Left lung (tissue), 10 donors: Measurements from ENCODE around the gene TXNDC11. TPM values are rescaled to one million over a fixed set of nuclear protein-coding genes. Genes with fewer than 3 reads are reported as not detected.

Experiments
- ATAC-seq: fragments of 200-7000 bp; cut with Tn5 transposase; one replicate; pipeline ENCODE4 v1.9.1; 2020; ENCODE audit warnings: moderate library complexity
- DNase-seq, 4 donors: peaks; one replicate each; pipeline ENCODE4 v3.0.0-alpha.2; 2013 to 2020
- H3K27ac ChIP-seq, 2 donors: fragments of 200-600 bp; sonication (generic) in 1 of 2; one replicate each; pipeline versions ENCODE4 v1.5.0 to v1.8.0; 2020 to 2021
- H3K27me3 ChIP-seq, 2 donors: fragments of 200-600 bp; sonication (generic) in 1 of 2; one replicate each; pipeline versions ENCODE4 v1.5.0 to v1.8.0; 2020 to 2021
- H3K36me3 ChIP-seq, 2 donors: fragments of 200-600 bp; sonication (generic) in 1 of 2; one replicate each; pipeline versions ENCODE4 v1.5.0 to v1.8.0; 2020 to 2021
- H3K4me1 ChIP-seq, 2 donors: fragments of 200-600 bp; one replicate each; pipeline ENCODE4 v1.8.0; 2021
- H3K4me3 ChIP-seq, 2 donors: fragments of 200-600 bp; sonication (generic) in 1 of 2; one replicate each; pipeline versions ENCODE4 v1.5.0 to v1.8.0; 2020 to 2021; ENCODE audit warnings: mild to moderate bottlenecking in 1 of 2
- H3K9me3 ChIP-seq, 2 donors: fragments of 200-600 bp; sonication (generic) in 1 of 2; one replicate each; pipeline versions ENCODE4 v1.5.0 to v1.8.0; 2020 to 2021
- intact Hi-C, 2 donors: fragments of 100-400 bp; cut with DNase I; formaldehyde crosslinking; loops; one replicate each; pipeline versions ENCODE4 v1.11.2 to v1.14.2; 2022
- polyA plus RNA-seq, 6 donors: library from polyadenylated mRNA; unstranded; fragments of 120-200 nt; gene quantifications; one replicate each; pipeline ENCODE4 v1.2.1, GENCODE V29; 2013; ENCODE audit not compliant: insufficient read length in 6 of 6
- total RNA-seq, 2 donors: library from RNA; stranded (reverse); fragmentation: NEBNext Ultra II Directional; extraction: Animal tissue kit (Norgen Biotek cat#: 25700); gene quantifications; one replicate each; pipeline ENCODE4 v1.2.1, GENCODE V29; 2021
- TF ChIP-seq, protein P1 (sequence below), 2 donors: fragments of 200-600 bp; sonication (generic) in 1 of 2; IDR thresholded peaks; one replicate each; pipeline versions ENCODE4 v1.5.0 to v1.8.0; 2021; ENCODE audit warnings: antibody characterized with exemption in 2 of 2
- donor health status: DM: no; HTN: yes; CAD: no.
- donor health status: DM: no; HTN: no; CAD: no.

The TXNDC11 gene
- total and polyA plus RNA-seq, 8 donors = 33.9 to 76.8 (median 38.2) TPM

- Histone ChIP-seq H3K4me3 (no peak overlapping the region), H3K4me1 (peaks cover 10 to 56% of the 10 kb centered on the region in 2 donors), H3K36me3 (no peaks in the 10 kb centered on the region), H3K9me3 (no peaks in the 10 kb centered on the region), H3K27ac (peak overlapping the region; percentile 53 to 58), H3K27me3 (no peaks in the 10 kb centered on the region)
- TF ChIP-seq, protein P1, sequence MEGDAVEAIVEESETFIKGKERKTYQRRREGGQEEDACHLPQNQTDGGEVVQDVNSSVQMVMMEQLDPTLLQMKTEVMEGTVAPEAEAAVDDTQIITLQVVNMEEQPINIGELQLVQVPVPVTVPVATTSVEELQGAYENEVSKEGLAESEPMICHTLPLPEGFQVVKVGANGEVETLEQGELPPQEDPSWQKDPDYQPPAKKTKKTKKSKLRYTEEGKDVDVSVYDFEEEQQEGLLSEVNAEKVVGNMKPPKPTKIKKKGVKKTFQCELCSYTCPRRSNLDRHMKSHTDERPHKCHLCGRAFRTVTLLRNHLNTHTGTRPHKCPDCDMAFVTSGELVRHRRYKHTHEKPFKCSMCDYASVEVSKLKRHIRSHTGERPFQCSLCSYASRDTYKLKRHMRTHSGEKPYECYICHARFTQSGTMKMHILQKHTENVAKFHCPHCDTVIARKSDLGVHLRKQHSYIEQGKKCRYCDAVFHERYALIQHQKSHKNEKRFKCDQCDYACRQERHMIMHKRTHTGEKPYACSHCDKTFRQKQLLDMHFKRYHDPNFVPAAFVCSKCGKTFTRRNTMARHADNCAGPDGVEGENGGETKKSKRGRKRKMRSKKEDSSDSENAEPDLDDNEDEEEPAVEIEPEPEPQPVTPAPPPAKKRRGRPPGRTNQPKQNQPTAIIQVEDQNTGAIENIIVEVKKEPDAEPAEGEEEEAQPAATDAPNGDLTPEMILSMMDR (IDR thresholded peaks at IDR 0.05) = no peak
- no peak for ATAC-seq
- no peak for DNase-seq
- intact Hi-C loops = no loop called here
These were observed 109.5 kb downstream of the TXNDC11 start for GRCh38 chr16:11633113-11633512.

DNA sequence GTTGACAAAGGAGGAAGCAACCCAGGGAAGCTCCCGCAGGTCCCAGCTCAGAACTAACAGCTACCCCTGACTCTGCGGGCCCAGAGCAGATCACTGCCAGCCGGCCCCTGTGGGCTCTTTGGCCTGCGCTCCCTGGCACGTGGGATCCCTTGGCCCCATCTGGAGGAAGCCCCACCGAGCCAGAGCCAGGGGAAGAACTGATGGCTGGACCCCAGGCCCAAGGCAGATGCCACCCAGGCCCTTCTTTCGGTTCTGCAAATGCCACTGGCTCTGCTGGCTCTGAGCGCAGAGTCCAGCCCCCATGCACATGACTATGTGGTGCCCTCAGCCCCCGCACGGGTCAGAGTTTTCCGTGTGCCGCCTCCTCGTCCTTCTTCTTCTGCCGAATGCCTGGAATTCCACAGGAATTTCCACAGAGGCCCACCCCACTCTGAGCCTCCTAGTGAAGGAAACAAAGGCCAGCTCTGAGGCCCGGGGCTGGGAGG lies 110.2 kb downstream of the TXNDC11 start:
- TF ChIP-seq, protein P1 (IDR thresholded peaks at IDR 0.05) = no peak
- Histone ChIP-seq H3K27me3 (no peaks in the 10 kb centered on the region), H3K4me3 (no peak overlapping the region), H3K27ac (peak overlapping the region; percentile 53 to 58), H3K4me1 (peaks cover 10 to 62% of the 10 kb centered on the region in 2 donors), H3K36me3 (no peaks in the 10 kb centered on the region), H3K9me3 (no peaks in the 10 kb centered on the region)
- DNase-seq (peak in 2 of 4 donors; percentile 71 to 73), ATAC-seq (peak; percentile 41)
- intact Hi-C loops = no loop called here

- TF ChIP-seq, protein P1 (IDR thresholded peaks at IDR 0.05) = no peak
- DNase-seq = no peak
These were observed 111.4 kb downstream of the TXNDC11 start for GRCh38 chr16:11631214-11631613.

GRCh38 chr16:11630768-11631056 lies 111.9 kb downstream of the TXNDC11 start:
- DNase-seq = no peak
- no peak for ATAC-seq
- Histone ChIP-seq H3K27ac (no peak overlapping the region), H3K36me3 (no peaks in the 10 kb centered on the region), H3K4me3 (no peak overlapping the region), H3K4me1 (peaks cover 10 to 77% of the 10 kb centered on the region in 2 donors), H3K9me3 (no peaks in the 10 kb centered on the region), H3K27me3 (no peaks in the 10 kb centered on the region)
- intact Hi-C loops = no loop called here
- TF ChIP-seq, protein P1 (IDR thresholded peaks at IDR 0.05) = no peak

More at GRCh38 chr16:11631214-11631613, 111.4 kb downstream of the TXNDC11 start:
- Histone ChIP-seq H3K36me3 (no peaks in the 10 kb centered on the region), H3K4me3 (no peak overlapping the region), H3K27ac (no peak overlapping the region), H3K27me3 (no peaks in the 10 kb centered on the region), H3K9me3 (no peaks in the 10 kb centered on the region), H3K4me1 (peaks cover 10 to 72% of the 10 kb centered on the region in 2 donors)
- no peak for ATAC-seq
- intact Hi-C loops = no loop called here

GRCh38 chr16:11630046-11630767 lies 112.5 kb downstream of the TXNDC11 start:
- ATAC-seq = no peak
- Histone ChIP-seq H3K27ac (peak overlapping the region; percentile 65 to 87), H3K36me3 (no peaks in the 10 kb centered on the region)

More at GRCh38 chr16:11630046-11630767, 112.5 kb downstream of the TXNDC11 start:
- Histone ChIP-seq H3K9me3 (no peaks in the 10 kb centered on the region), H3K27me3 (no peaks in the 10 kb centered on the region), H3K4me1 (peaks cover 10 to 82% of the 10 kb centered on the region in 2 donors), H3K4me3 (no peak overlapping the region)
- TF ChIP-seq, protein P1 (IDR thresholded peaks at IDR 0.05) = no peak
- DNase-seq = no peak
- intact Hi-C loops = no loop called here

Other genes with a start within 250 kb of the TXNDC11 start
- gene LITAF, start 155.9 kb downstream of the TXNDC11 start, total RNA-seq = 100 to 1,000 TPM; 125 to 277 TPM
- 100 to 1,000 TPM; 117 to 129 (median 123) TPM for gene LITAF, start 155.9 kb downstream of the TXNDC11 start, polyA plus RNA-seq
- 10 to 100 TPM; 21.1 to 21.4 TPM for gene SNN, start 74.4 kb downstream of the TXNDC11 start, total RNA-seq
- 10 to 100 TPM; 23.7 to 42.5 (median 33.9) TPM for gene SNN, start 74.4 kb downstream of the TXNDC11 start, polyA plus RNA-seq
- 10 to 100 TPM; 48.3 to 48.9 TPM for gene ZC3H7A, start 54.4 kb upstream of the TXNDC11 start, total RNA-seq
- 100 to 1,000 TPM; 104 to 139 (median 109) TPM for gene ZC3H7A, start 54.4 kb upstream of the TXNDC11 start, polyA plus RNA-seq
- gene RSL1D1, start 108.7 kb upstream of the TXNDC11 start, total RNA-seq = 100 to 1,000 TPM in 1 of 2 donors, 10 to 100 TPM in 1; 88.3 to 102 TPM
- gene RSL1D1, start 108.7 kb upstream of the TXNDC11 start, polyA plus RNA-seq = 100 to 1,000 TPM; 236 to 274 (median 242) TPM
- 100 to 1,000 TPM; 110 to 140 TPM for gene GSPT1, start 173.1 kb upstream of the TXNDC11 start, total RNA-seq
- 100 to 1,000 TPM in 5 of 6 donors, 10 to 100 TPM in 1; 93.5 to 109 (median 105) TPM for gene GSPT1, start 173.1 kb upstream of the TXNDC11 start, polyA plus RNA-seq
- 10 to 100 TPM in 1 of 2 donors, 1 to 10 TPM in 1; 6.1 to 10.2 TPM for gene NPIPB2, start 199.2 kb upstream of the TXNDC11 start, total RNA-seq
- gene NPIPB2, start 199.2 kb upstream of the TXNDC11 start, polyA plus RNA-seq = 10 to 100 TPM in 2 of 6 donors, 1 to 10 TPM in 4; 7.3 to 14.6 (median 8.8) TPM
- 1 to 10 TPM; 1.2 TPM for gene TNFRSF17, start 222.4 kb upstream of the TXNDC11 start, total RNA-seq
- under 1 TPM in 2 of 6 donors, not detected in 4; 0.24 to 0.54 TPM for gene TNFRSF17, start 222.4 kb upstream of the TXNDC11 start, polyA plus RNA-seq
- gene SNX29, start 233.9 kb upstream of the TXNDC11 start, total RNA-seq = 10 to 100 TPM; 33.2 to 41.0 TPM
- gene SNX29, start 233.9 kb upstream of the TXNDC11 start, polyA plus RNA-seq = 10 to 100 TPM; 11.8 to 14.3 (median 13.0) TPM